Stimulated activated CD8-positive, alpha-beta memory T cell treated with anti-CD3 and anti-CD28 coated beads, Interleukin-12 subunit alpha, Interleukin-12 subunit beta, amount 100 ng/mL, for 4 hours (primary cell): ENCODE results near the gene SLC19A2.
"Not testable (repeated sequence)": the region's sequence is repeated elsewhere in the genome, so short reads cannot be mapped to it uniquely, and the experiment has no call there.

Experiments
- DNase-seq: peaks from one replicate; pipeline ENCODE4 v3.0.0-alpha.2; 2020; ENCODE audit warnings: low read depth

SLC19A2 gene

GRCh38 chr1:169508432-169509338, 22.9 kb upstream of the SLC19A2 start:
- DNase-seq, result no peak

DNA sequence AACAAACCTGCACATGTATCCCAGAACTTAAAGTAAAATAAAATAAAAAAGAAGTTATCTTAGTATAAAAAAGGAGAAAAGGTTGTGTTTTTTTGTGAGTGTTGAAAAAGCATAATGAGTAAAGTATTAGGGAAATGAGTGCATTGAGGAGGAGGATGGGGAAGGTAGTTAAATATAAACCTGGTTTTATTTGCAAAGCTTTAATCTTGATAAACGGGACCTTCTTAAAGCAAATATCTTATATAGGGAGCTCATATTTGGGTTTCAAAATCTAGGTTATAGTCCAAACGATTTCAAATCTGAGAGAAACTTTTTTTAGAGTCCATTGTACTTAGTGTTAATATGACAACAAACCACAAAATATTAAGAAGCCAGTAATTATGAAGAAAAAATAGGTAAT, 21.7 kb upstream of the SLC19A2 start:
- no peak for DNase-seq

GRCh38 chr1:169503601-169504000, 17.9 kb upstream of the SLC19A2 start:
- not testable (repeated sequence) for DNase-seq

DNA sequence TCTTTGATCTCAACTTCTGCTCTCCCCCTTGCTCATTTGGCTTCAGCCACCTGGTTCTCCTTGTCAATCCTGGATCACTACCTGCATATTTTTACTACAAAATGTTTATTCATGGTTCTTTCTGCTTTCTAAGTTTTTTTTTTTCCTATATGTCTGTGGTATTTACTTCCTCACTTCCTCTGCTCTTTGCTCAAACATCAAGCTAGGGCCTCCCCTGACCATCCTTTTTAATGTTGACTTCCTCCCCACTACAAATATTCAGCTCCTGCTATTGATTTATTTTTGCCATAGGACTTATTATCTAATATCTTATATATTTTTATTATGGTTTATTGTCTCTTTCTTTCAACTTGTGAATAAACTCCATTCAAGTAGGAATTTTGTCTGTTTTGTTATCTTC, 14.1 kb upstream of the SLC19A2 start:
- DNase-seq, result no peak

- DNase-seq, result no peak
Measured at GRCh38 chr1:169497317-169497716, 11.6 kb upstream of the SLC19A2 start.

DNA sequence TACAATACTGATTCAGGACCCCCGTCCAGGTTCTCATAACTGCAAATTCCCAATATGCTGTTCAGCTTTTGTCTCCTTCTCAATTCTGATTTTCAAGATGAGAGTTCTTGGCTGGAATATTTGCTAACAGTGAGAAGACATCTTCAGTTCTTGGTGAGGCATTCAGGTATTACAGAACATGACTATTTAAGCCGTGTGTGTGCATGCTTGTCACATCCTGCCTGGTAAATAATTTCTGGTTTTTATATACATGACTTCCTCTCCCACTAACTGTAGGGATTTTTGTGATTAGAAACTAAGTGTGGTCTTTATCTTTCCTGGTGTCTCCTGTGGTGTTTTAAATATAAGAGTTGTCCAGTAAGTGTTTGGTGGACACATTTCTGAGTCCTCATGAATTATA, 10.2 kb upstream of the SLC19A2 start:
- no peak for DNase-seq

DNA sequence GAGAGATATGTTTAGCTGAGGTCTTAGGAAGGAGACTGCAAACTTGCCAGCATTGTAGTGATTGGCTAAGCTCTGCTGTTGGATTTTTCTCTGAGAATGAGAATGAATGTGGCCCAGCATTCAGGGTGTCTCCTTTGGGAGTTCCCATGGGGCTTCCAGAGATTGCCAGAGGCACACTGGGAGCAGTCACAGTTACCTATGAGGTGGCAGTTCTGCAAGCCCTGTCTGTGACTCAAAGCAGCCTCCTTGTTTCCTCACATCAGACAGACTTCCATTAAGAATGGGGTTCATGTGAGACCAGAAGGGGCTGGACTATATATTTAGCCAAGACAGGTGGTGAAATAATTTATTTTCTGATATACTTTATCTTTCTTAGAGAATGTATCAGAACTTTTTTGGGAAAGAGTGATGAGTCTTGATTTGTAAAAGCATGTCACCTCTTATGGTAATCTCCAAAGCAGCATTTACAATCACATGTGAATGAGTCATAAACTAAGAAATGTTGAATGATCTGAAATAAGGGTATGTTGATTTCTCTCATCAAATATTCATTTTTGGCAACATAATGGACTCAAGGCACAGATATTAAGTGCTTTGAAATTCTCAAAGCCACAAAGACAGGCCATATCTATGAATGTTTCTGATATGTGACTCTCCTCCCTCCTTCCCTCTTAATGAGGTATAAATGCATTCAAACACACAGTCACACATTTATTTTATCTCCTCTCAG, 9.5 kb upstream of the SLC19A2 start:
- DNase-seq, result no peak

DNA sequence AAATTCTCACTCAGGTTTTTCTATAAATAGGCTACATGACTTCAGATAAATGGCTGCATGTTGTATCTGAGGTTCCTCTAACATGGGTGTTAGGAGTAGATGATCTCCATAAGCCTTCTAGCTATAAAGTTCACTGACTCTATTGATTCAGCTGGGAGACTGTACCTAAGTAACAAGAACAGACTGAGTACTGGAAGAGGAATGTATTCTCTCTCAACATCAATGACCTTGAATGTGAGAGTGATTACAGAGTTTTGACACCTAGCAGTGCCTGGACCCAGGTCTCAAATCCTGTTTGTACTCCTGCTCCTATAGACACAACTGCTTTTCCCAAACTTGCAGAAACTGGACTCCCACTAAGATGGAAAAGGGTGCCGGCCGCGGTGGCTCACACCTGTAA, 8.6 kb upstream of the SLC19A2 start:
- no peak for DNase-seq

- DNase-seq, result no peak
Measured at GRCh38 chr1:169493251-169493650, 7.5 kb upstream of the SLC19A2 start.

GRCh38 chr1:169491845-169492281, 6.1 kb upstream of the SLC19A2 start:
- DNase-seq, result no peak

DNA sequence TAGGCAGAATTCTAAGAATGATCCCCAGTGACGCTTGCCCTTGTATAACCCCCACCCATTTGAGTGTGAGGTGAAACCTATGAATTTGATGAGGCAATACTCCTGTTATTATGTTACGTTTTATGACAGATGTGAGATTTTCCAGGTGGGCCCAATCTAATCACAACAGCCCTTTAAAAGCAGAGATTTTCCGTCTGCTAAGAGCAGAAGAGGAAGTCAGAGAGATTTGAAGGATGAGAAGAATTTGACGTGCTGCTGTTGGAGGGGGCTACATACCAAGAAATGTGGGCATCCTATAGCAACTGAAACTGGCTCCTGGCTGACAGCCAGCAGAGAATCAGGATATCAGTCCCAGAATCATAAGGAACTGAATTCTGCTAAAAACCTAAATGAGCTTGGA, 2.4 kb upstream of the SLC19A2 start:
- no peak for DNase-seq

GRCh38 chr1:169487561-169487960, 1.8 kb upstream of the SLC19A2 start:
- DNase-seq, result no peak

- DNase-seq, result no peak
Measured at GRCh38 chr1:169487133-169487532, 1.4 kb upstream of the SLC19A2 start.

GRCh38 chr1:169486281-169487051, 722 bp upstream of the SLC19A2 start:
- DNase-seq, result no peak

- DNase-seq, result peak; percentile 18
Measured at GRCh38 chr1:169484683-169485430, 887 bp downstream of the SLC19A2 start.

DNA sequence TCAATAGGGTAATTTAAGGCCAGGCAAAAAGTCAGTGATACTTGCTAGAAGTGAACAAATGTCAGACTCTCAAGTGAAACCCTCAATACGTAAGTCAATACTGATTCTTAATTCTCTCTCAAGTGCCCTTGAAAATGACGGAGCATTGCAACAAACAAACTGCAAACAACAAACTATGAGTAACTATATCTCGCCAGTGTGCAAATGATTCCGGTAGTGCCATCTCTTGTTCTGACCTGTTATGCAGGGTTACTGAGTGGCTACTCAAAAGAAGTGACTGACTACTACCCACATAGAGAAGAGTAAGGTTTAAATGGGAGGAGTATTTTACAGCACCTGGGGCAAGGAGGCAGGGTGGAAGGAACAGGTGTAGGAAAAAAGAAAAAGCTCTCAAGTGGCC, 1.6 kb downstream of the SLC19A2 start:
- no peak for DNase-seq

GRCh38 chr1:169483500-169483966, 2.2 kb downstream of the SLC19A2 start:
- no peak for DNase-seq

DNA sequence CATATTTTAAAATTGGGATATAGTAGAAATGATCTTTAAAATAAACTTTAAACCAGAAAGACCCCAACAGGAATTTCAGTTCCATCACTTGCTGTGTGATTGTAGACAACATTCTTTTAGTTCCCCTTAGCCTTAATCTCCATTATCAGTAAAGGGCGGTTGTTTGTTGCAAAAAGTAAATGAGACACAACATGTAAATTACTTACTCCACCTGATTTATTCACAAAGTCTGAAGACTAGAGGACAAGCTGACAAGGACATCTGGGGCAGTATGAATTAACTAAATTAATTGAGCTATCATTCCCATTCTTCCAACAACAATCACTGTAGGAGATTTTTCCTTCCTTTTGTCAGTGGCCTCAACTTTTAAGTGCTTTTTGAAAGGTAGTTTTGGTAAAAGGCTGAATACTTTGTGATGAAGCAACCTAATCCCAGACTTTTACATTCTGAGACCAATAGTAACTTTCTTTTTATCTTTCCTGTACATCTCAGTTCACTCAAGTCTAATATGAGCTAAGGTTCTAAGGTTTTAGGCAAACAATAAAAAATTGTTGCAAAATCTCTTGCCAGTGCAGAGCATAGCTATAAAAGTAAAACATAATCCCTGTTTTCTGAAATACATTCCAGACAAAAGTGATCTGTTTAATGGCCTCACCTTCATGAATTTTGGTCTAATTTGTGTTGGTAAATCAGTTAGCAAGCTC, 6.2 kb downstream of the SLC19A2 start:
- DNase-seq, result no peak

GRCh38 chr1:169478094-169478672, 7.6 kb downstream of the SLC19A2 start:
- no peak for DNase-seq

- no peak for DNase-seq
Measured at GRCh38 chr1:169475806-169476387, 9.8 kb downstream of the SLC19A2 start.
